ENCODE data around the gene PDGFRB. TPM values are rescaled to one million over a fixed set of nuclear protein-coding genes. Genes with fewer than 3 reads are reported as not detected.
A peak's percentile ranks its signal among the peaks of the same experiment; 100 is the strongest.

Gene PDGFRB
- total RNA-seq, 4 donors from 2014 or later, result 87.5 to 161 (median 113) TPM

GRCh38 chr5:150166650-150167511 lies 11.2 kb upstream of the PDGFRB start, which contains the start of gene CDX1:
Gene CDX1, plus strand, starts transcription at chr5:150166778. Its CDS starts 99 bp downstream, at chr5:150166877.
- WGBS, 2 donors (ENCODE audit: low coverage in 1 of 2), result no CpG with 5 or more reads among the region's 93 CpGs
- H3K4me3 ChIP-seq, result no peak within 1 kb of the TSS

GRCh38 chr5:150166037-150166649 lies 10.5 kb upstream of the PDGFRB start:
- peaks cover 0 to 39% (median 17%) of the 10 kb centered on the region in 3 donors for H3K4me1 ChIP-seq
- no peaks in the 10 kb centered on the region for H3K9me3 ChIP-seq
- 85% methylated on average over 2 of the region's 27 CpGs; no CpG with 5 or more reads in 1 of the 2 donors for WGBS, 2 donors (ENCODE audit: low coverage in 1 of 2)
- no peaks in the 10 kb centered on the region for H3K36me3 ChIP-seq
- TF ChIP-seq POLR2A (IDR thresholded peaks at IDR 0.05) (no peak), POLR2AphosphoS5 (IDR thresholded peaks at IDR 0.05) (no peak), CTCF (IDR thresholded peaks at IDR 0.05) (no peak), EP300 (IDR thresholded peaks at IDR 0.05) (no peak)
- H3K27me3 ChIP-seq, result peaks cover 43% of the 10 kb centered on the region
- H3K27ac ChIP-seq, result no peak overlapping the region
- no peak for ATAC-seq
- no peak overlapping the region for H3K4me3 ChIP-seq

More at GRCh38 chr5:150166650-150167511, 11.2 kb upstream of the PDGFRB start, which contains the start of gene CDX1:
- Histone ChIP-seq H3K4me1 (peaks cover 0 to 32% (median 14%) of the 10 kb centered on the region in 3 donors), H3K27me3 (peaks cover 43% of the 10 kb centered on the region), H3K9me3 (no peaks in the 10 kb centered on the region), H3K36me3 (no peaks in the 10 kb centered on the region), H3K27ac (no peak within 1 kb of the TSS)
- no peak for TF ChIP-seq EP300 (IDR thresholded peaks at IDR 0.05)
- TF ChIP-seq POLR2AphosphoS5 (IDR thresholded peaks at IDR 0.05), result no peak
- TF ChIP-seq POLR2A (IDR thresholded peaks at IDR 0.05), result no peak
- TF ChIP-seq CTCF (IDR thresholded peaks at IDR 0.05), result no peak
- ATAC-seq, result no peak

- Histone ChIP-seq H3K9me3 (no peaks in the 10 kb centered on the region), H3K27me3 (peaks cover 30% of the 10 kb centered on the region), H3K4me1 (peaks cover 0 to 45% (median 21%) of the 10 kb centered on the region in 3 donors), H3K36me3 (no peaks in the 10 kb centered on the region), H3K4me3 (no peak overlapping the region), H3K27ac (peak overlapping the region in 3 of 4 donors; percentile 57 to 90 (median 76))
- peak; percentile 59 for ATAC-seq
- TF ChIP-seq EP300 (IDR thresholded peaks at IDR 0.05) (no peak), POLR2AphosphoS5 (IDR thresholded peaks at IDR 0.05) (peak; percentile 16), POLR2A (IDR thresholded peaks at IDR 0.05) (no peak)
- 54 to 78% methylated on average over 3 to 5 of the region's 6 CpGs for WGBS, 2 donors (ENCODE audit: low coverage in 1 of 2)
Observed at GRCh38 chr5:150164211-150164980, 8.8 kb upstream of the PDGFRB start.

GRCh38 chr5:150163547-150164059 lies 8.0 kb upstream of the PDGFRB start:
- no peaks in the 10 kb centered on the region for H3K9me3 ChIP-seq
- WGBS, 2 donors (ENCODE audit: low coverage in 1 of 2), result 32 to 51% methylated on average over 3 to 6 of the region's 13 CpGs
- TF ChIP-seq CTCF (IDR thresholded peaks at IDR 0.05) (peak in 1 of 4 experiments; percentile 22), EP300 (IDR thresholded peaks at IDR 0.05) (no peak)
- peak; percentile 48 for ATAC-seq
- peak overlapping the region in 3 of 4 donors; percentile 57 to 90 (median 76) for H3K27ac ChIP-seq
- no peaks in the 10 kb centered on the region for H3K36me3 ChIP-seq
- peaks cover 0 to 51% (median 21%) of the 10 kb centered on the region in 3 donors for H3K4me1 ChIP-seq
- H3K27me3 ChIP-seq, result peaks cover 24% of the 10 kb centered on the region
- no peak overlapping the region for H3K4me3 ChIP-seq
